HL-60/S4 treated with retinoic acid at 250 ng/mL for 4 days and 3 days (cell line): ENCODE results near the gene IFNL2.
"Not testable (repeated sequence)": the region's sequence is repeated elsewhere in the genome, so short reads cannot be mapped to it uniquely, and the experiment has no call there.

Source experiments
- in situ Hi-C: fragments of 300-500 bp; cut with MboI; formaldehyde crosslinking; loops from 2 replicates; pipeline ENCODE4 v1.7.0; 2022; ENCODE audit warnings: low sequenced_read_pairs

The IFNL2 gene

GRCh38 chr19:39252458-39252857, 15.7 kb upstream of the IFNL2 start:
- in situ Hi-C loops = no loop called here

GRCh38 chr19:39253374-39254149, 14.6 kb upstream of the IFNL2 start:
- in situ Hi-C loops = no loop called here

- in situ Hi-C loops = no loop called here
Measured at GRCh38 chr19:39254531-39255345, 13.5 kb upstream of the IFNL2 start.

- in situ Hi-C loops = no loop called here
Measured at GRCh38 chr19:39257227-39257626, 11.0 kb upstream of the IFNL2 start.

GRCh38 chr19:39261704-39262103, 6.5 kb upstream of the IFNL2 start:
- in situ Hi-C loops = no loop called here

GRCh38 chr19:39262496-39262895, 5.7 kb upstream of the IFNL2 start:
- in situ Hi-C loops = no loop called here

GRCh38 chr19:39263912-39264305, 4.3 kb upstream of the IFNL2 start:
- in situ Hi-C loops = no loop called here

GRCh38 chr19:39264306-39265290, 3.6 kb upstream of the IFNL2 start:
- in situ Hi-C loops = no loop called here

GRCh38 chr19:39265321-39265916, 2.8 kb upstream of the IFNL2 start:
- in situ Hi-C loops = no loop called here

- in situ Hi-C loops = not testable (repeated sequence)
Measured at GRCh38 chr19:39268531-39269223, 481 bp downstream of the IFNL2 start.

- in situ Hi-C loops = not testable (repeated sequence)
Measured at GRCh38 chr19:39269369-39269768, 1.2 kb downstream of the IFNL2 start.

GRCh38 chr19:39270036-39270871, 2.1 kb downstream of the IFNL2 start:
- in situ Hi-C loops = no loop called here

- in situ Hi-C loops = not testable (repeated sequence)
Measured at GRCh38 chr19:39273859-39274258, 5.7 kb downstream of the IFNL2 start.

- in situ Hi-C loops = no loop called here
Measured at GRCh38 chr19:39275578-39275977, 7.4 kb downstream of the IFNL2 start.

- in situ Hi-C loops = no loop called here
Measured at GRCh38 chr19:39276740-39277139, 8.5 kb downstream of the IFNL2 start.

GRCh38 chr19:39277598-39277997, 9.4 kb downstream of the IFNL2 start:
- in situ Hi-C loops = no loop called here

- in situ Hi-C loops = no loop called here
Measured at GRCh38 chr19:39282021-39282420, 13.8 kb downstream of the IFNL2 start.

GRCh38 chr19:39284032-39284431, 15.8 kb downstream of the IFNL2 start:
- in situ Hi-C loops = no loop called here

- in situ Hi-C loops = no loop called here
Measured at GRCh38 chr19:39293394-39293793, 25.2 kb downstream of the IFNL2 start.
